ENCODE results near the gene CYP4F2.

DNA sequence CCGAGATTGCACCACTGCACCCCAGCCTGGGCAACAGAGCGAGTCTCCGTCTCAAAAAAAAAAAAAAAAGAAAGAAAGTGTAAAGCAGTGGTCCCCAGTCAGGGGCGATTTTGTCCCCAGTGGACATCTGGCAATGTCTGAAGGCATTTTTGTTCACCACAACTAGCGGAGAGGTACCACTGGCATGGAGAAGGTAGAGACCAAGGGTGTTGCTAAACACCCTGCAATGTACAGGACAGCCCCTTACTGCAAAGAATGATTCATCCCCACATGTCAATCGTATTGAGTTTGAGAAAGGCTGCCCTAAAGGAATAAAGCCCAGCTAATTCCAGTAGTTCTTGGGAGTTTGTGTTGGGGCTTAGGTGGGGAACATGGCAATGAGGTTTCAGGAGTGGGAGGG is 38.7 kb downstream of the CYP4F2 start:
- TF ChIP-seq CTCF (IDR thresholded peaks at IDR 0.05): no peak
- TF ChIP-seq POLR2A (IDR thresholded peaks at IDR 0.05): no peak
